ENCODE measurements around the gene GRID2.

The GRID2 gene

GRCh38 chr4:93053140-93053539 is 749.4 kb downstream of the GRID2 start:
- DNase-seq (ENCODE audit: extremely low read depth in 1 of 2, low read depth in 1 of 2), result no peak

GRCh38 chr4:93061826-93062225 is 758.1 kb downstream of the GRID2 start:
- DNase-seq (ENCODE audit: extremely low read depth in 1 of 2, low read depth in 1 of 2), result no peak

- DNase-seq (ENCODE audit: extremely low read depth in 1 of 2, low read depth in 1 of 2), result no peak
Observed at GRCh38 chr4:93063325-93063724, 759.6 kb downstream of the GRID2 start.

GRCh38 chr4:93065790-93066189 is 762.0 kb downstream of the GRID2 start:
- DNase-seq (ENCODE audit: extremely low read depth in 1 of 2, low read depth in 1 of 2), result no peak

- DNase-seq (ENCODE audit: extremely low read depth in 1 of 2, low read depth in 1 of 2), result no peak
Observed at GRCh38 chr4:93066749-93067148, 763.0 kb downstream of the GRID2 start.

GRCh38 chr4:93072292-93072691 is 768.5 kb downstream of the GRID2 start:
- DNase-seq (ENCODE audit: extremely low read depth in 1 of 2, low read depth in 1 of 2), result no peak

- no peak for DNase-seq (ENCODE audit: extremely low read depth in 1 of 2, low read depth in 1 of 2)
Observed at GRCh38 chr4:93080316-93080715, 776.5 kb downstream of the GRID2 start.

- DNase-seq (ENCODE audit: extremely low read depth in 1 of 2, low read depth in 1 of 2), result no peak
Observed at GRCh38 chr4:93084599-93085305, 781.0 kb downstream of the GRID2 start.

GRCh38 chr4:93086356-93086755 is 782.6 kb downstream of the GRID2 start:
- DNase-seq (ENCODE audit: extremely low read depth in 1 of 2, low read depth in 1 of 2), result no peak

GRCh38 chr4:93092765-93093164 is 789.0 kb downstream of the GRID2 start:
- DNase-seq (ENCODE audit: extremely low read depth in 1 of 2, low read depth in 1 of 2), result no peak

- DNase-seq (ENCODE audit: extremely low read depth in 1 of 2, low read depth in 1 of 2), result no peak
Observed at GRCh38 chr4:93103042-93103441, 799.3 kb downstream of the GRID2 start.

- no peak for DNase-seq (ENCODE audit: extremely low read depth in 1 of 2, low read depth in 1 of 2)
Observed at GRCh38 chr4:93116624-93117023, 812.9 kb downstream of the GRID2 start.

- no peak for DNase-seq (ENCODE audit: extremely low read depth in 1 of 2, low read depth in 1 of 2)
Observed at GRCh38 chr4:93127489-93127888, 823.7 kb downstream of the GRID2 start.

- no peak for DNase-seq (ENCODE audit: extremely low read depth in 1 of 2, low read depth in 1 of 2)
Observed at GRCh38 chr4:93132631-93133030, 828.9 kb downstream of the GRID2 start.

- no peak for DNase-seq (ENCODE audit: extremely low read depth in 1 of 2, low read depth in 1 of 2)
Observed at GRCh38 chr4:93139118-93139517, 835.4 kb downstream of the GRID2 start.

- DNase-seq (ENCODE audit: extremely low read depth in 1 of 2, low read depth in 1 of 2), result no peak
Observed at GRCh38 chr4:93143902-93144301, 840.1 kb downstream of the GRID2 start.

GRCh38 chr4:93144644-93145043 is 840.9 kb downstream of the GRID2 start:
- DNase-seq (ENCODE audit: extremely low read depth in 1 of 2, low read depth in 1 of 2), result no peak

- DNase-seq (ENCODE audit: extremely low read depth in 1 of 2, low read depth in 1 of 2), result no peak
Observed at GRCh38 chr4:93147524-93148212, 843.9 kb downstream of the GRID2 start.

- DNase-seq (ENCODE audit: extremely low read depth in 1 of 2, low read depth in 1 of 2), result no peak
Observed at GRCh38 chr4:93152491-93152890, 848.7 kb downstream of the GRID2 start.

GRCh38 chr4:93157986-93158385 is 854.2 kb downstream of the GRID2 start:
- no peak for DNase-seq (ENCODE audit: extremely low read depth in 1 of 2, low read depth in 1 of 2)

- DNase-seq (ENCODE audit: extremely low read depth in 1 of 2, low read depth in 1 of 2), result no peak
Observed at GRCh38 chr4:93168053-93168452, 864.3 kb downstream of the GRID2 start.

- no peak for DNase-seq (ENCODE audit: extremely low read depth in 1 of 2, low read depth in 1 of 2)
Observed at GRCh38 chr4:93169966-93170365, 866.2 kb downstream of the GRID2 start.

- DNase-seq (ENCODE audit: extremely low read depth in 1 of 2, low read depth in 1 of 2), result no peak
Observed at GRCh38 chr4:93174598-93174997, 870.8 kb downstream of the GRID2 start.

All from stimulated activated CD8-positive, alpha-beta memory T cell treated with anti-CD3 and anti-CD28 coated beads, Interleukin-7, amount 100 ng/mL, for 48 hours (primary cell).